Measurements from ENCODE around the gene ZP1.

ZP1 gene

DNA sequence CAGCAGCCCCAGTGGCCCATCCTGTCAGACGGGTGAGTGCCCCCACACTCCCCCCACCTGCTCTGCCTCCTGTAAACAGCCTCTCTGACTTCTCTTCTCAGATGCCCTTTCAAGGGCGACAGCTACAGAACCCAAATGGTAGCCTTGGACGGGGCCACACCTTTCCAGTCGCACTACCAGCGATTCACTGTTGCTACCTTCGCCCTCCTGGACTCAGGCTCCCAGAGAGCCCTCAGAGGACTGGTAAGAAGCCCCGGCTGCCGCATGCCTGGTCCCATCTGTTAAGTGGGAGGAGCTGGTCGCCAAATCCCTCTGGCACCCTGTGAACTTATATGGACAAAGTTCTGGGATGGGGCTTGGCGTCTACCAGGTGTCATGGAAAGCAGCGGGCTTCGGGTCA, 6.2 kb downstream of the ZP1 start:
- no peak for DNase-seq (ENCODE audit: extremely low read depth in 1 of 2, low read depth in 1 of 2)

- DNase-seq (ENCODE audit: extremely low read depth in 1 of 2, low read depth in 1 of 2) = no peak
These were observed 7.4 kb downstream of the ZP1 start for GRCh38 chr11:60874421-60875365.

DNA sequence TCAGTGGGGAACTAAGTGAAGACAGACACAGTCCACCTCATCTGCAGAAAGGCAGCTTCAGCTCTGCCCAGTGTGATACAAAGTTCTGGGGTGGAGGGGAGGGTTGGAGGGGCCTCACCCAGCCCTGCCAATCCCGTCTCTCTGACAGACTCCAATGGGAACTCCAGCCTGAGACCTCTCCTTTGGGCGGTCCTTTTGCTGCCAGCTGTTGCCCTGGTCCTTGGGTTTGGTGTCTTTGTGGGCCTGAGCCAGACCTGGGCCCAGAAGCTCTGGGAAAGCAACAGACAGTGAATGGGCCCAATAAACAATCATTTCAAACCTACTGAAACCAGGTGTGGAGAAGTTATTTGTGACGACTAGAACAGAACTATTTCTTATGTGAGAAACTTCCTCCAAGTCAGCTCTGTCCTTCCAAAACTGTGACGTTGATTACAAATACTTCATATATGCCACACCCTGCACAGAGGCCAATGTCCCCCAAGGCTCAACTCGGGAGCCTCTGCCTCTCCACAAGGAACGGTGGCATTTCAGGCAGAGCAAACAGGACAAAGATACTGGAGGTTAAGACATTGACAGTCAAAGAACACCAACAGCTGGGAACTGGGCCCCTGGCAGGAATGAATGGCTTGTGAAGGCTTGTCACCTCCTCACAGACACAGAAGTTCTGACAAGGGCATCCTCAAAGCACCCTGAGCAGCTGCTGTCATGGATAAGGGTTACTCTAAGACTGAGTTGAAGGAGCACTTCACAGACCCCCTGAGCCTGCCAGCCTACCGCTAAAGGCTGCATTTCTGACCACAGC, 8.2 kb downstream of the ZP1 start:
- no peak for DNase-seq (ENCODE audit: extremely low read depth in 1 of 2, low read depth in 1 of 2)

DNA sequence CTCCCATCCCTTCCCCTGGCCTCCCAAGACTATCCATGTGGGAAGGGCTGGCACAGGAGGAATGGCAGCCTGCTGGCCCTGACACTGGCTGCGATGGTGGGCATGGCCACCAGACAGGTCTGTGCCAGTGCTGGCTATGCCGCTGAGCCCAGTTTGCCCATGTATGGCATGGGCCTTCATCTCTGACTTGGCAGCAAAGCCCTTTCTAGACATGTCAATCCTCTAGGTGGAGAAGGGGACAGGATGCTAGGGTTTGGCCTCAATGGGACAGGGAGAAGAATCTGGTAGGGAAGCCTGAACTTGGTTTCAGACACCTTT, 8.8 kb downstream of the ZP1 start:
- DNase-seq (ENCODE audit: extremely low read depth in 1 of 2, low read depth in 1 of 2) = no peak

- DNase-seq (ENCODE audit: extremely low read depth in 1 of 2, low read depth in 1 of 2) = no peak
These were observed 11.1 kb downstream of the ZP1 start for GRCh38 chr11:60878245-60879101.

GRCh38 chr11:60879104-60879503, 11.8 kb downstream of the ZP1 start:
- no peak for DNase-seq (ENCODE audit: extremely low read depth in 1 of 2, low read depth in 1 of 2)

DNA sequence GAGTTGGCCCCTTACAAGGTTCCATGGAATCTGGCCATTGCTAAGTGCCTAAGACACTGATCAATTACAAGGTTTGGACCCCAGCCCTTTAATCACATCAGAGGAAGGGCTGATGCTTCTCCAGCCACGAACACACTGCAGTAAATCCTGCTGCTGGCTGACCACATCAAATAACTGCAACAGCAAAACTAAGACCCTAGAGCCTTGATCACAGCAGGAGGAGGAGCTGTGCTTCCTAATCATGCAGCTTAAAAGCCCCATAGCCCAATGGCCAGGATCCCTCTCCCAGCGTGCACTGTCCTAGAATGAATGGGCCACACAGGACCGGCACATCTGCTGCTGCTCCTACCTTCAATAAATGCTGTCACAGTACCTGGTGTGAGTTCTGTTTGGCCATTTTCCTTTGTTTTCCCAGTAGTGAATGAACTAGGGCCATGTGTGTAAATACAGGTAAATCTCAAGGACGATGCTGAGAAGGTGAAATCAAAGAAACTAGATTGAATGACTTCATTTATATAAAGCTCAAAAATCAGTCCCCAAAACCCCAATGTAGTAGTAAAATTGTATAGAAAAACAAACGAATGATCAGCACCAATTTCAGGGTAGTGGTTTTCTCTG, 12.7 kb downstream of the ZP1 start:
- DNase-seq (ENCODE audit: extremely low read depth in 1 of 2, low read depth in 1 of 2) = no peak

GRCh38 chr11:60880643-60881282, 13.4 kb downstream of the ZP1 start:
- no peak for DNase-seq (ENCODE audit: extremely low read depth in 1 of 2, low read depth in 1 of 2)

DNA sequence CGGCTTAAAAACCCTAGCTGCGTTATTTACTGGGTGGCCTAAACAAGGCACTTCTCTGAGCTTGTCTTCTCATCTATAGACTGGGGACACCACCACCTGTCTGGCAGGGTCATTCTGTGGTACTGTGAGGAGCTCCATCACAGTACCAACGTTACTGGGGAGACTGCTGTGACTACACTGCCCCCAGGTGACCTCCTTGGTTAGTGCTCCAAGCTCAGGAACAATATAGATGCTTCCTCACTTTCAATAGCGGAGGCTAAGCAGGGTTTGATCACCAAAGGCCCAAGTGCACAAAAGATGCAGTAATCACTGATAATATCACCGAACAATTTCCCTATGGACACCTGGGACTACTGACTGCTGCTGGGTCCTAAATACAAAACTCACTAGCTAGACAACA, 20.2 kb downstream of the ZP1 start:
- DNase-seq (ENCODE audit: extremely low read depth in 1 of 2, low read depth in 1 of 2) = peak in 1 of 2 donors; percentile 36

DNA sequence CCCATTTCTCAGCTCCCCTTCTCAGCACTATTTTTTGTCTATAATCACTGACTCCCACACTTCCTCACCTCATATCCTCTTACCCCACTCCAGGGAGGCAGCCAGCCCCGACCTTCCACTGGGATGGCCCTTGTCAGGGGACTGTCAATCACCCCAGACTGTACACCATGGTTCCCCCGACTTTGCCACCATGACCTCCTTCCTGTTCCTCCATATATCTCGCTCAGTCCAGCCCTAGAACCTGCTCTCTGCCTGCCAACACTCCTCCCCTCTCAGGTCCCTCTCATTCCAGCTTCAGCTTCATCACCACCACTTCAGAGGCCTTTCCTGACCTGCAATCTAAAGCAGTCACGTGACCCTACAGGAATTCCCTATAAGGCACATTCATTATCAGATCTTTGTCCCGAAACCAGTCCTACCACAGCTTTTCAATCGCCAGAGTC, 22.5 kb downstream of the ZP1 start:
- no peak for DNase-seq (ENCODE audit: extremely low read depth in 1 of 2, low read depth in 1 of 2)

GRCh38 chr11:60890696-60891095, 23.4 kb downstream of the ZP1 start:
- DNase-seq (ENCODE audit: extremely low read depth in 1 of 2, low read depth in 1 of 2) = no peak

GRCh38 chr11:60891103-60891741, 23.9 kb downstream of the ZP1 start:
- no peak for DNase-seq (ENCODE audit: extremely low read depth in 1 of 2, low read depth in 1 of 2)

- no peak for DNase-seq (ENCODE audit: extremely low read depth in 1 of 2, low read depth in 1 of 2)
These were observed 28.3 kb downstream of the ZP1 start for GRCh38 chr11:60895687-60896086.

DNA sequence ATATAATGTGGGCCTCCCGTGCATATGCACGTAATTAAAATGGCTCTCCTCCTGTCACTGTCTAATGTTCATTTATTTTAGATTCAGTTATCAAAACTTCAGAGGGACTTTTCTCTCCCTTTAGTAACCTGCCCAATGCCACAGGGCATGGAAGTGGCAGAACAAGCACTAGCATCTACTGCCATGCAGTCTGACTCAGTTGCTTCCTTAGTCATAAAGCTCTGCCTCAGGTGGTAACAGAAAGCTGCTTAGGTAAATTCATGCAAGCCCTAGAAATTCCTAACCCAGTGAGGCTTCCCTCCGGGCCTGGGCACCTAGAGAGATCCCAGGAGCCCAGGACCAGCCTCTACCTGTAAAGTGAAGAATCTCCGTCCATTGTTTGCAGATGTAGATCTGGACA, 30.2 kb downstream of the ZP1 start:
- DNase-seq (ENCODE audit: extremely low read depth in 1 of 2, low read depth in 1 of 2) = no peak

GRCh38 chr11:60899046-60899936, 31.9 kb downstream of the ZP1 start:
- no peak for DNase-seq (ENCODE audit: extremely low read depth in 1 of 2, low read depth in 1 of 2)

- DNase-seq (ENCODE audit: extremely low read depth in 1 of 2, low read depth in 1 of 2) = no peak
These were observed 32.6 kb downstream of the ZP1 start for GRCh38 chr11:60899977-60900376.

DNA sequence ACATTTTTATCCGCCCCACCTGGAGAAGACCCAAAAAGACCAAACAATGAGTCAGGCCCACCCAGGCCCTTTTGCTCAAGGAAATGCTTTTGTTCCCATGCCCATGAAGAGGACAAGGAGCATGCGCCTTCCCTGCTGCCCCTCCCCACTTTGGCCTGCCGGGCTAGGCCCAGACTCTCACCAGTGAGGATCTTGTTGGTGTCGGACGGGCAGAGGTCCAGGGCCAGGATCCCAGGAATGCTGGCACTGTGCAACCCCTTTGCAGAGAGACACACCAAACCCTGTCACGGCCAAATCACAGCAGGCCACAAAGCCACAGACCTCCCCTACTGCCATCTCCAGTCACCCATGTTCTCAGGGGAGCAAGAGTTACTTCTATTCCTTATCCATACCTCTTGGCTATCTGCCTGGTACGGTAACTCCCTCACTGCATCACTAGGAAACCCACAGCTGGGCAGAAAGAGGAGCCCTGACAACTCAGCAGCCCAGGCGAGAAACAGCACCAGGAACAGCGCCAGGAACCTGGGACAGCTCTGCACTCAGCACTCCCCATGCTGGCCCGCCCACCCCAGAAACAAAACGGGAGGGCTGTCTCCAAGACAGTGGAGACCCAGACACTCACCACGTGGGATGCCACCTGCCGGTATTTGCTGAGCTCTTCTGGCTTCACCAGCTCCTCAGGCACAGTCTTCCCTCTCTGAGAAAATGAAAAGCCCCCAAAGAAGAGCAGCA, 33.5 kb downstream of the ZP1 start:
- no peak for DNase-seq (ENCODE audit: extremely low read depth in 1 of 2, low read depth in 1 of 2)

- no peak for DNase-seq (ENCODE audit: extremely low read depth in 1 of 2, low read depth in 1 of 2)
These were observed 35.3 kb downstream of the ZP1 start for GRCh38 chr11:60902625-60903024.
